KMS-11 (cell line): ENCODE data around the gene SDR39U1.
"Not testable (repeated sequence)": the region's sequence is repeated elsewhere in the genome, so short reads cannot be mapped to it uniquely, and the experiment has no call there.

ENCODE experiments used
- H2AFZ ChIP-seq: fragments of 200-600 bp; sonication (generic); 2 replicates; pipeline ENCODE4 v1.6.1; 2016; ENCODE audit warnings: antibody characterized with exemption, mixed run types, low read depth
- H3K27ac ChIP-seq: fragments of 200-600 bp; sonication (generic); 2 replicates; pipeline ENCODE4 v1.6.1; 2016; ENCODE audit warnings: mild to moderate bottlenecking, mixed run types
- H3K27me3 ChIP-seq: fragments of 200-600 bp; sonication (generic); 2 replicates; pipeline ENCODE4 v1.6.1; 2017; ENCODE audit warnings: mild to moderate bottlenecking, low read depth, mixed run types, moderate library complexity; ENCODE audit not compliant: insufficient read depth
- H3K36me3 ChIP-seq: fragments of 200-600 bp; sonication (generic); 2 replicates; pipeline ENCODE4 v1.6.1; 2017; ENCODE audit warnings: mild to moderate bottlenecking, mixed run types; ENCODE audit not compliant: insufficient read depth
- H3K4me1 ChIP-seq: fragments of 200-600 bp; sonication (generic); 2 replicates; pipeline ENCODE4 v1.6.1; 2016; ENCODE audit warnings: mild to moderate bottlenecking, low read depth, mixed run types; ENCODE audit not compliant: poor library complexity, severe bottlenecking
- H3K4me2 ChIP-seq: fragments of 200-600 bp; sonication (generic); 2 replicates; pipeline ENCODE4 v1.7.0; 2016; ENCODE audit warnings: mild to moderate bottlenecking, mixed run types
- H3K4me3 ChIP-seq: fragments of 200-600 bp; sonication (generic); IDR thresholded peaks from 2 replicates; pipeline ENCODE4 v1.6.1; 2017; ENCODE audit warnings: low read depth, low read length, mixed read lengths; ENCODE audit not compliant: insufficient read depth
- H3K79me2 ChIP-seq: fragments of 200-600 bp; sonication (generic); 2 replicates; pipeline ENCODE4 v1.6.1; 2016; ENCODE audit warnings: low read depth, mixed run types; ENCODE audit not compliant: insufficient read depth
- H3K9ac ChIP-seq: fragments of 200-600 bp; sonication (generic); 2 replicates; pipeline ENCODE4 v1.6.1; 2016; ENCODE audit warnings: mild to moderate bottlenecking, mixed run types
- H4K20me1 ChIP-seq: fragments of 200-600 bp; sonication (generic); 2 replicates; pipeline ENCODE4 v1.6.1; 2016; ENCODE audit warnings: mild to moderate bottlenecking, mixed run types; ENCODE audit not compliant: insufficient read depth
- CTCF ChIP-seq: fragments of 200-600 bp; sonication (generic); conservative IDR thresholded peaks from 2 replicates; pipeline ENCODE4 v1.6.1; 2017; ENCODE audit warnings: low read depth, mild to moderate bottlenecking, antibody characterized with exemption, low read length, moderate library complexity, mixed read lengths

The SDR39U1 gene

GRCh38 chr14:24442240-24443052, at the start of gene SDR39U1:
Gene SDR39U1, minus strand, starts transcription at chr14:24442776. Its CDS starts 7 bp downstream, at chr14:24442769.
- peak within 1 kb of the TSS; percentile 68 for H3K27ac ChIP-seq
- H3K27me3 ChIP-seq, result no peaks in the 10 kb centered on the region
- H3K9ac ChIP-seq, result peak within 1 kb of the TSS; percentile 79
- no peak within 1 kb of the TSS for H3K4me3 ChIP-seq
- H2AFZ ChIP-seq, result peak within 1 kb of the TSS; percentile 75
- H3K79me2 ChIP-seq, result no peaks in the 10 kb centered on the region; the same call in 1 of the 2 replicates
- H3K4me1 ChIP-seq, result peaks cover 12% of the 10 kb centered on the region
- no peaks in the 10 kb centered on the region for H4K20me1 ChIP-seq
- H3K36me3 ChIP-seq, result no peaks in the 10 kb centered on the region
- TF ChIP-seq CTCF, result no peak
- H3K4me2 ChIP-seq, result peak within 1 kb of the TSS; percentile 68

- not testable (repeated sequence) for H3K9ac ChIP-seq, H3K4me3 ChIP-seq
These were observed 49.2 kb upstream of the SDR39U1 start for GRCh38 chr14:24491586-24492408.

GRCh38 chr14:24483604-24484252, 41.2 kb upstream of the SDR39U1 start:
- H3K27me3 ChIP-seq, result no peaks in the 10 kb centered on the region
- H3K9ac ChIP-seq, result no peak overlapping the region
- peaks cover 5% of the 10 kb centered on the region for H3K4me1 ChIP-seq
- H3K4me3 ChIP-seq, result no peak overlapping the region
- no peak for TF ChIP-seq CTCF
- no peak overlapping the region for H2AFZ ChIP-seq
- no peaks in the 10 kb centered on the region for H4K20me1 ChIP-seq
- no peak overlapping the region for H3K4me2 ChIP-seq
- H3K36me3 ChIP-seq, result no peaks in the 10 kb centered on the region
- no peak overlapping the region for H3K27ac ChIP-seq
- no peaks in the 10 kb centered on the region for H3K79me2 ChIP-seq

More at GRCh38 chr14:24491586-24492408, 49.2 kb upstream of the SDR39U1 start:
- H3K27ac ChIP-seq, H3K4me2 ChIP-seq, H3K4me1 ChIP-seq, H3K36me3 ChIP-seq, H3K79me2 ChIP-seq, H4K20me1 ChIP-seq, H3K27me3 ChIP-seq, H2AFZ ChIP-seq: not testable (repeated sequence)

GRCh38 chr14:24482699-24483303, 40.2 kb upstream of the SDR39U1 start:
- H4K20me1 ChIP-seq, H2AFZ ChIP-seq, H3K36me3 ChIP-seq, H3K27me3 ChIP-seq, H3K9ac ChIP-seq, H3K4me1 ChIP-seq, H3K4me2 ChIP-seq, H3K27ac ChIP-seq, H3K79me2 ChIP-seq, H3K4me3 ChIP-seq: not testable (repeated sequence)
